Measurements from ENCODE around the gene PLEKHD1.

DNA sequence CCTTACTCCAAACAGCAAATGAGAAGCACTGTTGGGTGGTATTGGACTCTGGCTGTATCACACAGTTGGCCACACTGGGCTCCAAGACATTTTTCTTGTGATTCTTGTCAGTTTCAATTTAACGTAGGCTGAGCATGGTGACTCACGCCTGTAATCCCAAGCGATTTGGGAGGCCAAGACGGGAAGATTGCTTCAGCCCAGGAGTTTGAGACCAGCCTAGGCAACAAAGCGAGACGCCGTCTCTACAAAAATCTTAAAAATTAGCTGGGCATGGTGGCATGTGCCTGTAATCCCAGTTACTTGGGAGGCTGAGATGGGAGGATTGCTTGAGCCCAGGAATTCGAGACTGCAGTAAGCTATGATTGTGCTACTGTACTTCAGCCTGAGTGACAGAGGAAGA lies 35.3 kb upstream of the PLEKHD1 start:
- TF ChIP-seq, protein P1, sequence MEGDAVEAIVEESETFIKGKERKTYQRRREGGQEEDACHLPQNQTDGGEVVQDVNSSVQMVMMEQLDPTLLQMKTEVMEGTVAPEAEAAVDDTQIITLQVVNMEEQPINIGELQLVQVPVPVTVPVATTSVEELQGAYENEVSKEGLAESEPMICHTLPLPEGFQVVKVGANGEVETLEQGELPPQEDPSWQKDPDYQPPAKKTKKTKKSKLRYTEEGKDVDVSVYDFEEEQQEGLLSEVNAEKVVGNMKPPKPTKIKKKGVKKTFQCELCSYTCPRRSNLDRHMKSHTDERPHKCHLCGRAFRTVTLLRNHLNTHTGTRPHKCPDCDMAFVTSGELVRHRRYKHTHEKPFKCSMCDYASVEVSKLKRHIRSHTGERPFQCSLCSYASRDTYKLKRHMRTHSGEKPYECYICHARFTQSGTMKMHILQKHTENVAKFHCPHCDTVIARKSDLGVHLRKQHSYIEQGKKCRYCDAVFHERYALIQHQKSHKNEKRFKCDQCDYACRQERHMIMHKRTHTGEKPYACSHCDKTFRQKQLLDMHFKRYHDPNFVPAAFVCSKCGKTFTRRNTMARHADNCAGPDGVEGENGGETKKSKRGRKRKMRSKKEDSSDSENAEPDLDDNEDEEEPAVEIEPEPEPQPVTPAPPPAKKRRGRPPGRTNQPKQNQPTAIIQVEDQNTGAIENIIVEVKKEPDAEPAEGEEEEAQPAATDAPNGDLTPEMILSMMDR (conservative IDR thresholded peaks at IDR 0.05; ENCODE audit: low read length): no peak
- no peak for TF ChIP-seq EZH2phosphoT487 (IDR thresholded peaks at IDR 0.05; ENCODE audit: borderline replicate concordance, low read depth, low read length)

Data from OCI-LY7 (cell line).